Keratinocyte (primary cell): ENCODE measurements around the gene DHDDS. TPM values are rescaled to one million over a fixed set of nuclear protein-coding genes. Genes with fewer than 3 reads are reported as not detected.

ENCODE experiments used
- DNase-seq: peaks from one replicate; pipeline ENCODE4 v3.0.0-alpha.2; 2011; ENCODE audit warnings: low read depth, missing footprints, low spot score
- FAIRE-seq: peaks from 2 replicates; lab custom pipeline; 2011; peaks lifted over from hg19 to GRCh38; lab: Jason Lieb, UNC
- H2AFZ ChIP-seq: 2 replicates; pipeline ENCODE4 v1.6.0; 2012; ENCODE audit warnings: low read length, control low read depth, inconsistent platforms; ENCODE audit not compliant: control insufficient read depth
- H3K27ac ChIP-seq: 2 replicates; pipeline ENCODE4 v1.5.1; 2011; ENCODE audit warnings: low read length; ENCODE audit not compliant: control insufficient read depth, insufficient read depth
- H3K27me3 ChIP-seq: 3 replicates; pipeline ENCODE4 v1.6.0; 2011; ENCODE audit warnings: low read length; ENCODE audit not compliant: control insufficient read depth, insufficient read depth; ENCODE audit errors: extremely low read depth
- H3K36me3 ChIP-seq, 2 experiments: 2 replicates in 1 of 2; 3 replicates in 1 of 2; pipeline ENCODE4 v1.5.1; 2011; ENCODE audit warnings: low read length in 2 of 2, mild to moderate bottlenecking in 1 of 2; ENCODE audit not compliant: control insufficient read depth in 2 of 2, insufficient read depth in 2 of 2; ENCODE audit errors: extremely low read depth in 1 of 2
- H3K4me1 ChIP-seq: 3 replicates; pipeline ENCODE4 v1.5.1; 2011; ENCODE audit warnings: low read length; ENCODE audit not compliant: control insufficient read depth, insufficient read depth; ENCODE audit errors: extremely low read depth
- H3K4me2 ChIP-seq: 3 replicates; pipeline ENCODE4 v1.6.0; 2011; ENCODE audit warnings: low read depth, low read length; ENCODE audit not compliant: control insufficient read depth, insufficient read depth; ENCODE audit errors: extremely low read depth
- H3K4me3 ChIP-seq, 3 experiments: fragments of 200-600 bp in 1 of 3; sonication (generic) in 1 of 3; 2 replicates in 2 of 3; 3 replicates in 1 of 3; pipeline ENCODE4 v1.5.1; 2011 to 2016; ENCODE audit warnings: low read length in 3 of 3, mild to moderate bottlenecking in 3 of 3, control low read depth in 2 of 3, inconsistent platforms in 1 of 3, low read depth in 1 of 3, mixed read lengths in 1 of 3, mixed run types in 1 of 3, moderate library complexity in 1 of 3; ENCODE audit not compliant: control insufficient read depth in 2 of 3, insufficient read depth in 2 of 3; ENCODE audit errors: extremely low read depth in 1 of 3
- H3K79me2 ChIP-seq: 2 replicates; pipeline ENCODE4 v1.6.0; 2012; ENCODE audit warnings: low read length; ENCODE audit not compliant: control insufficient read depth, insufficient read depth
- H3K9ac ChIP-seq: 3 replicates; pipeline ENCODE4 v1.6.0; 2011; ENCODE audit warnings: low read length; ENCODE audit not compliant: control insufficient read depth, insufficient read depth; ENCODE audit errors: extremely low read depth
- H3K9me1 ChIP-seq: 3 replicates; pipeline ENCODE4 v1.6.0; 2011; ENCODE audit warnings: low read length; ENCODE audit not compliant: control insufficient read depth, insufficient read depth; ENCODE audit errors: extremely low read depth
- H3K9me3 ChIP-seq: 2 replicates; pipeline ENCODE4 v1.5.1; 2012; ENCODE audit warnings: low read depth, low read length; ENCODE audit not compliant: control insufficient read depth
- H4K20me1 ChIP-seq: 3 replicates; pipeline ENCODE4 v1.6.0; 2011; ENCODE audit warnings: low read length; ENCODE audit not compliant: control insufficient read depth, insufficient read depth; ENCODE audit errors: extremely low read depth
- CTCF ChIP-seq, 3 experiments: IDR thresholded peaks in 1 of 3; conservative IDR thresholded peaks in 1 of 3; optimal IDR thresholded peaks in 1 of 3; 2 replicates in 2 of 3; 3 replicates in 1 of 3; pipeline versions ENCODE3 to v1.5.1; 2011; ENCODE audit warnings: low read length in 3 of 3, mild to moderate bottlenecking in 3 of 3, moderate library complexity in 2 of 3, control low read depth in 1 of 3, inconsistent platforms in 1 of 3; ENCODE audit not compliant: insufficient read depth in 2 of 3; ENCODE audit errors: extremely low read depth in 1 of 3
- EZH2 ChIP-seq: IDR thresholded peaks from one replicate; pipeline ENCODE4 v1.6.1; 2012; ENCODE audit warnings: inconsistent platforms, mild to moderate bottlenecking, low read length, moderate library complexity
- dilution Hi-C: fragments of 300-500 bp; cut with MboI; formaldehyde crosslinking; loops from one replicate; pipeline ENCODE4 v1.7.0; 2020; ENCODE audit warnings: low sequenced_read_pairs; ENCODE audit not compliant: extremely low pct_ligation_motif_present
- polyA plus RNA-seq, 5 experiments: library from polyadenylated mRNA; depleted of rRNA in 3 of 5; stranded (reverse) in 3 of 5; stranded (forward) in 1 of 5; unstranded in 1 of 5; fragments of >200 nt; gene quantifications; 1 replicate in 1 of 5; 2 replicates in 3 of 5; 3 replicates in 1 of 5; pipeline versions ENCODE4 v1.2.1 to v1.2.3, GENCODE V29; 2011 to 2012; ENCODE audit warnings: missing spikeins in 2 of 5, low read depth in 1 of 5, low replicate concordance in 1 of 5

Gene DHDDS
- polyA plus RNA-seq, 1 donor (not counting 4 experiments of a cell fraction or from before 2014, with no cell fraction given) = 41.2 TPM

DNA sequence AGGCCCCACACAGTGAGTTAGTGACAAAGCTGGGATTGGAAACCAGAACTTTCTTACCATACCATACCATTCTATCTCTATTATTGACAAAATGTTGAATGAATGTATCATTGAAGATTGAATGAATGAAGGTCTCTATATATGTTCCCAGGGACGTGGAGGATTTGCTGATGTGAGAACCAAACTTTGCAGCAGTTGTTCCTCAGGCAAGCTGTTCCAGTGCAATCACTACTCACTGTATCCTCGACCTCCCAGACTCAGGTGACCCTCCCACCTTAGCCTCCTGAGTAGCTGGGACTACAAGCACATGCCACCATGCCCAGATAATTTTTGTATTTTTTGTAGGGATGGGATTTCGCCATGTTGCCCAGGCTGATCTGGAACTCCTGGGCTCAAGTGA lies 33.1 kb upstream of the DHDDS start:
- H3K4me3 ChIP-seq = no peak overlapping the region
- no peak for FAIRE-seq
- no peaks in the 10 kb centered on the region for H4K20me1 ChIP-seq

GRCh38 chr1:26401891-26402290 lies 30.2 kb upstream of the DHDDS start:
- Histone ChIP-seq H3K27ac (no peak overlapping the region), H3K79me2 (no peaks in the 10 kb centered on the region), H3K4me1 (peaks cover 11% of the 10 kb centered on the region), H3K36me3 (no peaks in the 10 kb centered on the region), H3K9me3 (no peaks in the 10 kb centered on the region), H2AFZ (no peak overlapping the region), H3K27me3 (no peaks in the 10 kb centered on the region), H4K20me1 (no peaks in the 10 kb centered on the region), H3K4me3 (no peak overlapping the region), H3K4me2 (peak overlapping the region; percentile 36), H3K9ac (no peak overlapping the region), H3K9me1 (no peaks in the 10 kb centered on the region)
- no peak for TF ChIP-seq EZH2
- no peak for TF ChIP-seq CTCF (optimal IDR thresholded peaks at IDR 0.05 in 1 of 3, IDR thresholded peaks at IDR 0.05 in 1 of 3, conservative IDR thresholded peaks at IDR 0.05 in 1 of 3; ENCODE audit: extremely low read depth in 1 of 3, insufficient read depth in 2 of 3, low read length in 3 of 3)
- FAIRE-seq = peak; percentile 89
- dilution Hi-C loops = no loop called here
- no peak for DNase-seq

More for the DNA sequence above, 33.1 kb upstream of the DHDDS start:
- TF ChIP-seq CTCF (optimal IDR thresholded peaks at IDR 0.05 in 1 of 3, IDR thresholded peaks at IDR 0.05 in 1 of 3, conservative IDR thresholded peaks at IDR 0.05 in 1 of 3; ENCODE audit: extremely low read depth in 1 of 3, insufficient read depth in 2 of 3, low read length in 3 of 3) (no peak), EZH2 (no peak)
- Histone ChIP-seq H3K27me3 (no peaks in the 10 kb centered on the region), H3K4me2 (no peak overlapping the region), H3K36me3 (no peaks in the 10 kb centered on the region), H3K9me1 (no peaks in the 10 kb centered on the region), H3K9ac (no peak overlapping the region), H3K79me2 (no peaks in the 10 kb centered on the region), H3K9me3 (no peaks in the 10 kb centered on the region), H3K4me1 (peaks cover 11% of the 10 kb centered on the region), H3K27ac (no peak overlapping the region), H2AFZ (no peak overlapping the region)
- DNase-seq = no peak
- dilution Hi-C loops = no loop called here
